ENCODE results near the gene CEBPG.

CEBPG gene

DNA sequence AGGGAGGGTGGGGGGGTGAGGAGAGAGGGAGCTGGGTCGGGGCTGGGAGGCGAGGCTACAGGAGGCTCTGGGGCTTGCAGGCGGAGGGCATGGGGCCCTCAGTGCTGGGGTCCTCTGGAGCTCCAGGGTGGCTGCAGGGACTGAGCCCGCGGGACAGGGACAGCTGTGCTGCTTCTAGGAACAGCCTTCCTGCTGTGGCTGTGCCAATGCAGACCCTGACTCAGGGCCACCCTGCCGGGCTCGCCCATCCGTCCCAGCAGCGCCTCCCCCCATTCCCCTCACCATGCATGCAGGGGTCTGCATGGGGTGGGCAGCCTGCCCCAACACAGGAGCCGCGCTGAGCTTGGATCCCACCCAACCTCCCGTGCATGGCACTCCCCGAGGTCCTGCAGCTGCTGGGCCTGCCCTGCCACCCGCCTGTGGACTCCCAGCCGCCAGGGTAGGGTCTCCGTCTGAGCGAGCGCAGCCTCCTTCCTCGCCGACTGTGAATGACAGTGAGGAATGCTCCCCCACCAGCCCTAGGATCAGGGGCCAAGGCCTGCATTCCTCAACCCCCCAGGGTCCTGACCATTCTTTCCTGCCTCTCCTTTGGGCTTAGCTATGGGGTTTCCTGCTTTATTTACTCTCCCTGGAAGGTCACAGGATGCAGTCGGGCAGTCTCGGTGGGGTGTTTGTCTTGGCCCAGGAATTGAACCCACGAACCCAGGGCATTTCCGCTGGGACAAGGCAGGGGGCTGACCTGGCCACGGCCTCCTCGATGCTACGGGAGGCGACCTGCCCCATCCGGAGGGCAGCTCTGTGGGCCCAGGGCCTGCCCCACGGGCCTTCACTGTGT is 23.4 kb downstream of the CEBPG start:
- DNase-seq: no peak

- no peak for DNase-seq
Measured at GRCh38 chr19:33397536-33398360, 24.2 kb downstream of the CEBPG start.

DNA sequence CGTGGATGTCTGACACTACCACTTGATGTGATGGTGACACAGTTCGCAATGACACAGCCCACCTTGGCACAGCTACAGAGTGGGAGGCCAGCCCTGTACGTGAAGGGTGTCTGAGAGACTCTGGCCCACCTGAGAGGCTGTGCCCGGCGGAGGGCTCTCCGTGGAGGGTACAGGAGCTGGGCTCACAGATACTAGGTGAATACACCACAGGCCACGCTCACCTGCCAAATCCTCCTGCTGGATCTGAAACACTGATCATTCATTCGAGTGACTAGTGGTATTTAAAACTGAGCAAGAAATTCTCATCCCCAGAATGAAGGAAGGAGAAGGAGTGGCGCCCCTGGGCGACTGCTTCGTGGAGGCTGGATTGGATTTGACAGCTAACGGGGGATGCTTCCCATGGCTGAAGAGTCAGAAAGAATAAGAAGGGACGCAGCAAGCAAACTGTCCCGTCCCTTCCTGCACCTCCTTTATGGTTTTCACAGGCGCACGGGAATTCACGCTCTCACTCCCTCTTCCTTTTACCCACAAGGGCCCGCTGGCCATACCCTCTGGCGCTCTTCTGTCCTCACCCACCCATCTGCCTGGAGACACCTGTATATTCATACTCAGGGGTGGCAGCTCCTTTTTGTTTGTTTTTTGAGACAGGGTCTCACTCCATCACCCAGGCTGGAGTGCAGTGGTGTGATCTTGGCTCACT is 25.0 kb downstream of the CEBPG start:
- no peak for DNase-seq

GRCh38 chr19:33399081-33399744 is 25.7 kb downstream of the CEBPG start:
- DNase-seq: no peak

DNA sequence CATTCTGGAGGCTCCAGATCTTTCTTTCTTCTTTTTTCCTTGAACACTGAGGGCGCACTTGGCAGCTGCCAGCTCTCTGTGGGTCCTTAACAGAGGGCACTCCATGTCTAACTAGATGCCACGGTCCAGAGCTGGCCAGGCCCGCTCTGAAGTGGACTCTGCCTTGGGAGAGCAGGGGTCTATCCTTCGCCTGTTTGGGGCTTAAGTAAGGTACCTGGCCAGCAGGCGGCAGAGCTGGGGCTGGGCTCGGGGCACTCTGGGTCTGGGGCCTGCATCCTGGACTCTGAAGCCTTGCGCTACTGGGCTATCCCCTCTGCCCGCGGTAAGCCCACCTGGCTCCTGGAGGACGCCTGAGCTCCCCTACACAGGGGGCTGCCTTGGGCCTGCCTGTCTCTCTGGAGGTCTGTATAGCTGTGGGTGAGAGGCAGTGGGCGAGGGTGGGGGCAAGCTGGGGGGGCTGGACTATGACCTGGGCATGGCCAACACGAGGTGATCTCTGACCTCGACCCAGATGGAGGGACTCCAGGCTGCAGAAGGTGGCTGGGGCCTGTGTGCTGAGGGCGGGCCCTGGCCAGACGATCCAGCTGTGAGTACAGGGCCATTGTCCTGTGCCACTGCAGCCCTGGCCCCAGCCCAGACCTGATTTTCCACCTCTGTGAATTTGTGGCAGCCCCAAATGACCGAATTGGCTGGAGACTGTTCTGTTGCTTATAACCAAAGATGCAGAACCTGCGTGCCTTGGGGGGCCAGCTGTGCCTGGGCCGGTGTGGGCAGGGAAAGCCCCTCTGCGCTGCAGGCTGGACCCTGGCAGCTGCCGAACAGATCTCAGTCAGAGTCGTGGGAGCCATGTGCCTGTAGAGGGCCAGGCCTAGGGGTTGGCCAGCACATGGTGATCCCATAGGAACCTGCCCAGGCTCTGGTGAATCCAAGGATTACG is 26.5 kb downstream of the CEBPG start:
- DNase-seq: no peak

DNA sequence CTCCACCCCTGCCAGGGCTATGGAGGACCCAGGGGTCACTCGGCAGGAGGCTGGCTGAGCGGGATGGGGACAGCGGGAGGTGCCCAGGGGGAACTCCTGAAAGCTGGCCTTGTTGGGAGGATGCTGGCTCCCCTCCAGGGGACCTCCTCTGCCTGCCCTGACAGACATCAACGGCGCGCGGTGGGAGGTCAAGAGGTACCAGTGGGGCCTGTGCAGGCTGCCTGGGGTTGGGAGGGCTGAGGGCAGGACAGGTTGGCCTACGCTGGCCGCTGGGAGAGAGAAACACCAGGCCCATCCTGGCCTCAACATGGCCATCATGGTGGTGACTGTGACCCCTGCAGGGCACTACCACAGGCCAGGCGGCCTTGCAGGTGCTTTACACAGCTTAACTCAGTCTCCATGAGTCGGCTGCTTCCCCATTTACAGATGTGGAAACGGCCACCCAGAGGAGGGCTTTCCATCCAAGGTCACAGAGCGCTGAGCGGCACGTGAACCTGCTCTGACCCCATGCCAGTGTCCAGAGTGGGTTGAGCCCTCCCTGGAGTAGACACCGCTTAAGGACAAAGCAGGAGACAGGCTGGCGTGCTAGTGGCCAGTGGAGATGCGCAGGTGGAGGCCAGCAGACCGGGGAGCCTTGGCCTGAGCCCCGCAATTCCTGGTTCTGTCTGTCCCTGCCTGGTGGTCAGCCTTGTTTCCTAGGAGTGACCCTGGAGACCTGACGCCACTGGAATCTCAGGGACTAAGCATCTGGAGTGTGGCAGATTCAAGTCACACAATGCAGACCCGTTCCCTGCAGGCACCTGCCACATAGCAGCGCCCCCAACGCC is 27.6 kb downstream of the CEBPG start:
- no peak for DNase-seq

- no peak for DNase-seq
Measured at GRCh38 chr19:33401683-33402420, 28.3 kb downstream of the CEBPG start.

DNA sequence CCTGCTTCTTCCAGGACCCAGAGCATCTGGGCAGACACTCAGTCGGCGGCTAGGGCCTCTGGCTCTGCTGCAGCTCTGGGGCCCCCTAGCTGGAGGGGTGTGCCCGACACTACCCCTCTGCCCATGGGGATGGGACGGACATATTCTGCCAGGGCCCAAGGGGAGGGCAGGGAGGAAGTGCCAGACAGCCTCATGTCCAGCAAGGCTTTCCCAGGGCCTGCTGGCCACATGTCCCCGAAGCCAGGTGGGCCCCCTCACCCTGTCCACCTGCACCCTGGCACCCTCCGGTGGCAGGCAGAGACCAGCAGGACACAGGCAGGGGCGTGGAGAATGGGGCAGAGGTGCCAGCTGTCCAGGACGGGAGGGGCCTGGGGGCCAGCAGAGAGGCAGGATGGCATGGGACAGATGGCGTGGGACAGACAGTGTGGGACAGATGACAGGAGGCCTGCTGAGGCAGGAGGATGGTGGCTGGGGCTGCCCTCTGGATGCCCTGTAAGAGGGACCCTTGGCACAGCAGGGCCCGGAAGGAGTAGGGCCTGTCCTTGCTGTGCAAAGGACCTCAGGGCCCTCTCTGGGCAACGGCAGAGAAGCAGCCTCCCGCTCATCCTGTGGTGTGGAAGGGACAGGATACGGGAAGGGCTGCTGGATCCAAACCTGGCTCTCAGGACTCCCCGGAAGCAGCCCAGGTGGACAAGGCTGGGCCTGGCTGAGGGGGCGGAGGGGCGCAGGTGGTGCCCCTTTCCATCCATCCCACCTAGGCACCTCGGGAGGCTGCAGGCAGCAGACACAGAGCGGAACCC is 29.1 kb downstream of the CEBPG start:
- no peak for DNase-seq

GRCh38 chr19:33403221-33403972 is 29.9 kb downstream of the CEBPG start:
- DNase-seq: no peak

- DNase-seq: no peak
Measured at GRCh38 chr19:33403973-33404304, 30.4 kb downstream of the CEBPG start.

DNA sequence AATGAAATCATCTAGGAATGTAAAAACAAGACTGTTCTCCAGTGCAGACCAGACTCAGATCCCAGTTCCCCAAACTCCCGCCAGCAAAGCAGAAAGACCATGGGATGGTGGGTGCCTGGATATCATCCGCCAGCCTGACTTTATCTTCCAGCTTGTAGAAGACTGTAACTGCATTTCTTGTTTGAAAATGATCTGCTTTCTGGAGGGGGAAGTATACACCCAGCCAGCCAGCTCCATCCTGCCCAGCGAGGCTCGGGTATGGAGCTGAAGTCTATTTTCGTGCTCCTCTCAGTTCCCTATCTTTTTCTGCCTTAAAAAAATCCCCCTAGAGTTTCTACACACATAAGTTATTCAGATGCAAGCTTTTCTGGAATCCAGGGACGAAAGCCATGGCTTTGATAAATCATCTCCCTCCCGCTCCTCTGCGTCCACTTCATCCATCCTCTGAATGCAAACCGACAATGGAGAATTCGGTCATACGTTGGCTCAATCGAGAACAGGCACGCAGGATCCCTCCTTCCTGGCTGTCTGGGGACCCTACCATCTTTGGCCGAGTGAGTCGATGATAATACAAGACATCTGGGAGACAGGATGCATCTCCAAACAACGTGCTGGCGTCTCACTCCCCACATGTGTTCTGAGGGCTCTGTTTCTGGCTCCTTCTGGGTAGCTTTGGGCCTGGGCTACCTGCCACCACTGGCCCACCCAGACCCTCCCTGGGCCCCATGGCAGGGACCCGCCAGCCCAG is 31.2 kb downstream of the CEBPG start:
- no peak for DNase-seq

GRCh38 chr19:33405254-33405552 is 31.7 kb downstream of the CEBPG start:
- no peak for DNase-seq

- no peak for DNase-seq
Measured at GRCh38 chr19:33405553-33406461, 32.3 kb downstream of the CEBPG start.

DNA sequence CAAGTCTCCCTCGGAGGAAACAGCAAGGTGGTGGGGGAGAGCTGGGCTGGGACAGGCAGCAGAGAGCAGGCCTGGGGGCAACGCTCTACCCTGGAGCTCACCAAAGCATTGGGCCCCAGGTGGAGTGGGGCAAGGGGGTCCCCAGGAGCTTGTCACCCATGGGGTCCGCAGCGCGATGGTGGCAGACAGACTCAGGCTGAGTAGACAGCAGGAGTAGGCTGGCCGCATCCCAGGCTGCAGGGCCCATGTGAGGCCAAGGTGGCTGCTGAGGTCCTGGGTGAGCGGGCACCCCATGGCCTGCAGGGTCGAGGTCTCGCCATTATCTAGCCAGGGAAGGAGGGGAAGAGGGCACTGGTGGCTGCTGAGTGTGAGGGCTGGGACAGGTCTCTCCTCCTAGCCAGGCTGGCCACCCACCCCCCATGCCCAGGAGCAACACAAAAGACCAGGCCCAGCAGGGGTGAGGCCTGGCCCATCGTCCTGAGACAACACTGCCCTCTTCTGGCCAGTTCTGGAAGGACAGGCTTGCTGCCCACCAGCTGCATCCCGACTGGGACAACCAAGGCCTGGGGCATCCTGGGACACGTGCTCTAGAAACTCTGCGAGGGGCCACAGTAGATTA is 33.1 kb downstream of the CEBPG start:
- DNase-seq: peak; percentile 56

GRCh38 chr19:33407140-33407551 is 33.6 kb downstream of the CEBPG start:
- DNase-seq: no peak

DNA sequence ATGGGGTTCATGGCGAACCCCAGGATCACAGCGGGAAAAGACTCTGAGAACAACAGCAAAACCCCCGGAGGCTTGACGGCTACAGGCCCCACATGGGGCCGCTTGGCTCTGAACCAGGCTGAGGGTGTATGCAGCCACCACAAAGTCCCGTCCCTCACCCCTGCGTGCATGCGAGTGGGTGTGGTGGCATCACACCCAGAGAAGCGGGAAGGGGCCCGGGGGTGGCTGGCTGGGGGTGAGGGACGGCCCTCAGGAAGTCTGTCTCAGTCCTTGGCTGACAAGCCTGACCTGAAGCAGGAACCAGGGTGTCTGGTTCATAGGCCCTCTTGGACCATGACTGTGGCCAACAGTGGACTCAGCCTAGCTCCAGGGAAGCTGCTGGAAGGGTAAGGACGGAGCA is 34.2 kb downstream of the CEBPG start:
- no peak for DNase-seq
